K562 (cell line): ENCODE data around the gene SCART1. TPM values are rescaled to one million over a fixed set of nuclear protein-coding genes. Genes with fewer than 3 reads are reported as not detected.

ENCODE experiments used
- ATAC-seq: fragments of 200-7000 bp; cut with Tn5 transposase; 3 replicates; pipeline ENCODE4 v1.9.1; 2020; ENCODE audit warnings: moderate library complexity
- BruUV-seq: library from RNA; stranded (reverse); fragments of 400-500 nt; replicated peaks from 2 replicates; lab custom pipeline; 2021; lab: Mats Ljungman, UMichigan
- CTCF ChIA-PET: fragments of 300-600 bp; formaldehyde crosslinking; extraction: SDS; loops from one replicate; lab custom pipeline; 2021; ENCODE audit warnings: low intra/inter-chr PET ratio; lab: Yijun Ruan, JAX
- POLR2A ChIA-PET: fragments of 300-600, 350-650 bp; sonication (Branson Sonifier 250); formaldehyde crosslinking; extraction: SDS; loops from one replicate; lab custom pipeline; 2021; ENCODE audit warnings: antibody characterized with exemption, inconsistent platforms; lab: Yijun Ruan, JAX
- DNase-seq, 4 experiments: peaks; one replicate each; pipeline versions ENCODE4 v3.0.0 to v3.0.0-alpha.2; 2011 to 2018; ENCODE audit warnings: low spot score in 3 of 4, mixed read lengths in 3 of 4; ENCODE audit errors: extremely low read depth in 1 of 4
- FAIRE-seq: peaks from 2 replicates; lab custom pipeline; 2011; peaks lifted over from hg19 to GRCh38; lab: Jason Lieb, UNC
- H2AFZ ChIP-seq: 2 replicates; pipeline ENCODE4 v1.6.0; 2011; ENCODE audit warnings: low read depth, low read length, control low read depth, inconsistent platforms
- H3K27ac ChIP-seq: fragments of 200-600 bp; 3 replicates; pipeline ENCODE4 v1.8.0; 2011; ENCODE audit warnings: low read depth, mild to moderate bottlenecking, control low read depth, inconsistent platforms, low read length, moderate library complexity, mixed read lengths; ENCODE audit errors: extremely low read depth
- H3K27me3 ChIP-seq, 2 experiments: fragments of 300-600 bp in 1 of 2; 2 replicates in 1 of 2; 3 replicates in 1 of 2; pipeline versions ENCODE4 v1.6.0 to v1.8.0; 2011; ENCODE audit warnings: inconsistent platforms in 2 of 2, low read length in 2 of 2, mild to moderate bottlenecking in 1 of 2, mixed read lengths in 1 of 2, moderate library complexity in 1 of 2; ENCODE audit not compliant: control insufficient read depth in 2 of 2, insufficient read depth in 2 of 2
- H3K36me3 ChIP-seq: fragments of 300-600 bp; 3 replicates; pipeline ENCODE4 v1.8.0; 2011; ENCODE audit warnings: mild to moderate bottlenecking, low read length, inconsistent platforms; ENCODE audit not compliant: control insufficient read depth, insufficient read depth
- H3K4me1 ChIP-seq, 2 experiments: fragments of 200-600 bp in 1 of 2; replicated peaks in 1 of 2; 2 replicates in 1 of 2; 3 replicates in 1 of 2; pipeline versions ENCODE4 v1.5.1 to v1.8.0; 2011; ENCODE audit warnings: inconsistent platforms in 2 of 2, low read length in 2 of 2, mild to moderate bottlenecking in 1 of 2, mixed read lengths in 1 of 2, moderate library complexity in 1 of 2; ENCODE audit not compliant: control insufficient read depth in 2 of 2, insufficient read depth in 2 of 2
- H3K4me2 ChIP-seq: 2 replicates; pipeline ENCODE4 v1.6.1; 2011; ENCODE audit warnings: low read length, control low read depth, inconsistent platforms, mixed read lengths; ENCODE audit not compliant: insufficient read depth
- H3K4me3 ChIP-seq: fragments of 200-600 bp; sonication (generic), shearing (Covaris generic); 2 replicates; pipeline ENCODE4 v1.5.1; 2016; ENCODE audit warnings: control low read depth, inconsistent platforms
- H3K79me2 ChIP-seq: fragments of 200-600 bp; 3 replicates; pipeline ENCODE4 v1.8.0; 2011; ENCODE audit warnings: low read length, inconsistent platforms; ENCODE audit not compliant: control insufficient read depth, insufficient read depth
- H3K9ac ChIP-seq, 2 experiments: 2 replicates each; pipeline versions ENCODE4 v1.6.0 to v1.6.1; 2011; ENCODE audit warnings: low read depth in 2 of 2, low read length in 2 of 2, control low read depth in 1 of 2, inconsistent platforms in 1 of 2, mild to moderate bottlenecking in 1 of 2, mixed read lengths in 1 of 2; ENCODE audit not compliant: insufficient read depth in 1 of 2
- H3K9me1 ChIP-seq: one replicate; pipeline ENCODE4 v1.6.0; 2011; ENCODE audit warnings: inconsistent platforms, mild to moderate bottlenecking, low read length, moderate library complexity; ENCODE audit not compliant: control insufficient read depth, insufficient read depth
- H3K9me3 ChIP-seq: replicated peaks from 2 replicates; pipeline ENCODE4 v1.5.1; 2011; ENCODE audit warnings: low read depth, low read length, inconsistent platforms; ENCODE audit not compliant: control insufficient read depth, insufficient read depth
- H4K20me1 ChIP-seq: replicated peaks from 2 replicates; pipeline ENCODE4 v1.6.1; 2011; ENCODE audit warnings: low read length, inconsistent platforms, mixed read lengths; ENCODE audit not compliant: control insufficient read depth, insufficient read depth
- CBX1 ChIP-seq: sonication (generic); IDR thresholded peaks from 2 replicates; pipeline ENCODE4 v1.6.1; 2016; ENCODE audit warnings: antibody characterized with exemption, low read depth, mild to moderate bottlenecking
- FOXO4 ChIP-seq: fragments of 450-650 bp; formaldehyde crosslinking; IDR thresholded peaks from 2 replicates; pipeline ENCODE4 v1.4.0; 2020; ENCODE audit warnings: mild to moderate bottlenecking, moderate library complexity
- HDAC6 ChIP-seq: IDR thresholded peaks from 2 replicates; pipeline ENCODE4 v1.6.1; 2012; ENCODE audit warnings: low read depth, mild to moderate bottlenecking, control low read depth, inconsistent platforms, low read length, moderate library complexity
- MEF2D ChIP-seq: conservative IDR thresholded peaks from 2 replicates; pipeline ENCODE4 v1.6.1; 2016; ENCODE audit warnings: low read depth, missing genetic modification characterization, missing compliant biosample characterization
- NR2C1 ChIP-seq, 2 experiments: fragments of 450-650 bp; IDR thresholded peaks; 2 replicates each; pipeline ENCODE4 v1.6.1; 2017; ENCODE audit warnings: mild to moderate bottlenecking in 2 of 2, antibody characterized with exemption in 1 of 2, inconsistent platforms in 1 of 2, missing compliant biosample characterization in 1 of 2, missing genetic modification characterization in 1 of 2
- ZNF778 ChIP-seq: fragments of 450-650 bp; formaldehyde crosslinking; IDR thresholded peaks from 2 replicates; pipeline ENCODE4 v1.4.0; 2020; ENCODE audit warnings: mild to moderate bottlenecking, moderate library complexity
- WGBS: fragments of 100-300 bp; shearing (Covaris generic); methylation state at CpG from one replicate; pipeline ENCODE4 v1.1.6; 2016; ENCODE audit warnings: low coverage, mixed read lengths; ENCODE audit not compliant: insufficient coverage; ENCODE audit errors: missing lambda C conversion rate; 5-methylcytosine and 5-hydroxymethylcytosine counted together
- in situ Hi-C: fragments of 300-500 bp; cut with MboI; formaldehyde crosslinking; loops from 4 replicates; pipeline ENCODE4 v1.15.0; 2018; ENCODE audit warnings: inconsistent platforms, mixed read lengths
- intact Hi-C: fragments of 100-400 bp; cut with micrococcal nuclease; formaldehyde crosslinking; loops from 2 replicates; pipeline ENCODE4 v1.14.2; 2022
- polyA plus RNA-seq, 8 experiments: library from polyadenylated mRNA; depleted of rRNA in 4 of 8; stranded (reverse) in 5 of 8; unstranded in 3 of 8; fragments of >200 nt; fragmentation: Nextera tagmentation in 2 of 8; fragmentation: Illumina TruSeq in 1 of 8; extraction: Ambion mirVana in 2 of 8; extraction: Trizol in 1 of 8; gene quantifications; 2 replicates each; pipeline versions ENCODE4 v1.2.1 to v1.2.3, GENCODE V29; 2011 to 2014; ENCODE audit warnings: inconsistent platforms in 1 of 8, missing spikeins in 1 of 8
- total RNA-seq, 7 experiments: library from RNA; depleted of rRNA in 6 of 7; stranded (reverse); fragments of >200 nt in 6 of 7; fragmentation: Illumina TruSeq in 2 of 7; extraction: Trizol in 2 of 7; gene quantifications; 2 replicates each; pipeline versions ENCODE4 v1.2.1 to v1.2.3, GENCODE V29; 2011 to 2021; ENCODE audit warnings: low replicate concordance in 1 of 7

The SCART1 gene
- total and polyA plus RNA-seq, 9 of the 15 experiments (the other 6 are each of a cell fraction or from before 2014, with no cell fraction given) = 0.18 to 6.5 (median 4.5) TPM

- FAIRE-seq (no peak), DNase-seq (peak in 1 of 4 experiments; percentile 7), ATAC-seq (no peak)
- Histone ChIP-seq H3K9me1 (peaks cover 3% of the 10 kb centered on the region), H3K27me3 (peaks cover 14 to 33% of the 10 kb centered on the region in 2 experiments), H3K36me3 (no peaks in the 10 kb centered on the region), H2AFZ (no peak overlapping the region), H3K79me2 (no peaks in the 10 kb centered on the region), H3K4me2 (no peak overlapping the region), H4K20me1 (peaks cover 15% of the 10 kb centered on the region), H3K9ac (no peak overlapping the region), H3K27ac (no peak overlapping the region), H3K4me3 (no peak overlapping the region), H3K9me3 (no peaks in the 10 kb centered on the region), H3K4me1 (no peaks in the 10 kb centered on the region)
- no TSS peak for BruUV-seq
- 0% methylated on average over 2 of the region's 2 CpGs for WGBS
- ChIA-PET POLR2A (no interaction called here), CTCF (no interaction called here)
- in situ Hi-C loops (no loop called here), intact Hi-C loops (no loop called here)
- TF ChIP-seq FOXO4 = no peak
- no peak for TF ChIP-seq ZNF778 (CRISPR knock-in tag)
Observed at GRCh38 chr10:133474027-133474426, 20.3 kb downstream of the SCART1 start.

GRCh38 chr10:133474665-133475424 is 21.1 kb downstream of the SCART1 start:
- intact Hi-C loops = no loop called here
- no TSS peak for BruUV-seq
- Histone ChIP-seq H3K9me1 (peaks cover 3% of the 10 kb centered on the region), H2AFZ (no peak overlapping the region), H3K4me1 (no peaks in the 10 kb centered on the region), H3K9me3 (no peaks in the 10 kb centered on the region), H3K79me2 (no peaks in the 10 kb centered on the region), H3K4me2 (no peak overlapping the region), H3K27me3 (peaks cover 14 to 33% of the 10 kb centered on the region in 2 experiments), H3K36me3 (no peaks in the 10 kb centered on the region), H3K9ac (no peak overlapping the region), H3K27ac (no peak overlapping the region), H3K4me3 (no peak overlapping the region), H4K20me1 (peaks cover 15% of the 10 kb centered on the region)
- ChIA-PET POLR2A (no interaction called here), CTCF (no interaction called here)
- 4% methylated on average over 12 of the region's 12 CpGs for WGBS
- DNase-seq (no peak), ATAC-seq (no peak; the same call in 2 of the 3 replicates), FAIRE-seq (no peak)
- TF ChIP-seq NR2C1 (IDR thresholded peaks at IDR 0.05) (no peak), NR2C1 (tag; IDR thresholded peaks at IDR 0.05) (no peak), MEF2D (tag) (no peak), HDAC6 (no peak), CBX1 (no peak)
- in situ Hi-C loops = no loop called here
